ENCODE results near the gene MYL3. TPM values are rescaled to one million over a fixed set of nuclear protein-coding genes. Genes with fewer than 3 reads are reported as not detected.

The MYL3 gene
- total RNA-seq, 1 donor from 2014 or later: not detected

- FAIRE-seq: no peak
Measured at GRCh38 chr3:46884427-46884826, 21.2 kb upstream of the MYL3 start.

GRCh38 chr3:46883830-46884185 lies 20.6 kb upstream of the MYL3 start:
- FAIRE-seq (no peak), DNase-seq (ENCODE audit: low spot score in 2 of 2) (no peak)

More at GRCh38 chr3:46884427-46884826, 21.2 kb upstream of the MYL3 start:
- DNase-seq (ENCODE audit: low spot score in 2 of 2): no peak

GRCh38 chr3:46883054-46883829 lies 20.0 kb upstream of the MYL3 start:
- DNase-seq (ENCODE audit: low spot score in 2 of 2): peak in 1 of 2 donors; percentile 59
- no peak for FAIRE-seq

- FAIRE-seq (no peak), DNase-seq (ENCODE audit: low spot score in 2 of 2) (peak in 1 of 2 donors; percentile 48)
Measured at GRCh38 chr3:46882377-46883053, 19.3 kb upstream of the MYL3 start.

GRCh38 chr3:46881596-46882376 lies 18.5 kb upstream of the MYL3 start:
- peak in 1 of 2 donors; percentile 70 for DNase-seq (ENCODE audit: low spot score in 2 of 2)
- no peak for FAIRE-seq

GRCh38 chr3:46880884-46881595 lies 17.8 kb upstream of the MYL3 start:
- DNase-seq (ENCODE audit: low spot score in 2 of 2) (no peak), FAIRE-seq (no peak)

GRCh38 chr3:46878781-46879436 lies 15.7 kb upstream of the MYL3 start:
- FAIRE-seq (no peak), DNase-seq (ENCODE audit: low spot score in 2 of 2) (no peak)

GRCh38 chr3:46877406-46878125 lies 14.3 kb upstream of the MYL3 start, which contains the start of gene PTH1R:
PTH1R (plus strand) TSS chr3:46877721; CDS start chr3:46883560, 5,839 bp downstream.
- DNase-seq (ENCODE audit: low spot score in 2 of 2) (no peak), FAIRE-seq (no peak)

GRCh38 chr3:46876313-46877300 lies 13.4 kb upstream of the MYL3 start:
- FAIRE-seq (no peak), DNase-seq (ENCODE audit: low spot score in 2 of 2) (no peak)

GRCh38 chr3:46875560-46875959 lies 12.3 kb upstream of the MYL3 start:
- no peak for DNase-seq (ENCODE audit: low spot score in 2 of 2)
- FAIRE-seq: no peak

GRCh38 chr3:46874430-46874829 lies 11.2 kb upstream of the MYL3 start:
- no peak for FAIRE-seq
- no peak for DNase-seq (ENCODE audit: low spot score in 2 of 2)

GRCh38 chr3:46873521-46873920 lies 10.3 kb upstream of the MYL3 start:
- no peak for FAIRE-seq
- DNase-seq (ENCODE audit: low spot score in 2 of 2): no peak

GRCh38 chr3:46871222-46871621 lies 8.0 kb upstream of the MYL3 start:
- no peak for DNase-seq (ENCODE audit: low spot score in 2 of 2)

GRCh38 chr3:46870651-46871050 lies 7.4 kb upstream of the MYL3 start:
- no peak for DNase-seq (ENCODE audit: low spot score in 2 of 2)
- no peak for FAIRE-seq

More at GRCh38 chr3:46871222-46871621, 8.0 kb upstream of the MYL3 start:
- no peak for FAIRE-seq

- DNase-seq (ENCODE audit: low spot score in 2 of 2) (no peak), FAIRE-seq (no peak)
Measured at GRCh38 chr3:46869440-46869839, 6.2 kb upstream of the MYL3 start.

GRCh38 chr3:46868948-46869347 lies 5.7 kb upstream of the MYL3 start:
- FAIRE-seq: no peak

GRCh38 chr3:46868287-46868686 lies 5.0 kb upstream of the MYL3 start:
- no peak for FAIRE-seq
- no peak for DNase-seq (ENCODE audit: low spot score in 2 of 2)

More at GRCh38 chr3:46868948-46869347, 5.7 kb upstream of the MYL3 start:
- no peak for DNase-seq (ENCODE audit: low spot score in 2 of 2)

- FAIRE-seq: no peak
- DNase-seq (ENCODE audit: low spot score in 2 of 2): peak; percentile 58 to 77
Measured at GRCh38 chr3:46867550-46867898, 4.3 kb upstream of the MYL3 start.
